WI38 (cell line): ENCODE data around the gene FAM120B.

Source experiments
- H3K4me3 ChIP-seq: 2 replicates; pipeline ENCODE4 v1.5.1; 2011; ENCODE audit warnings: low read depth, mild to moderate bottlenecking, control low read depth, low read length
- CTCF ChIP-seq: IDR thresholded peaks from 2 replicates; pipeline ENCODE4 v1.5.1; 2012; ENCODE audit warnings: low read depth, mild to moderate bottlenecking, control low read depth, low read length

The FAM120B gene

GRCh38 chr6:170268216-170269129 lies 38.1 kb upstream of the FAM120B start:
- TF ChIP-seq CTCF = no peak
- no peak overlapping the region for H3K4me3 ChIP-seq

- H3K4me3 ChIP-seq = no peak overlapping the region
- no peak for TF ChIP-seq CTCF
Measured at GRCh38 chr6:170269151-170269845, 37.3 kb upstream of the FAM120B start.

- no peak for TF ChIP-seq CTCF
- no peak overlapping the region for H3K4me3 ChIP-seq
Measured at GRCh38 chr6:170269846-170270541, 36.6 kb upstream of the FAM120B start.

DNA sequence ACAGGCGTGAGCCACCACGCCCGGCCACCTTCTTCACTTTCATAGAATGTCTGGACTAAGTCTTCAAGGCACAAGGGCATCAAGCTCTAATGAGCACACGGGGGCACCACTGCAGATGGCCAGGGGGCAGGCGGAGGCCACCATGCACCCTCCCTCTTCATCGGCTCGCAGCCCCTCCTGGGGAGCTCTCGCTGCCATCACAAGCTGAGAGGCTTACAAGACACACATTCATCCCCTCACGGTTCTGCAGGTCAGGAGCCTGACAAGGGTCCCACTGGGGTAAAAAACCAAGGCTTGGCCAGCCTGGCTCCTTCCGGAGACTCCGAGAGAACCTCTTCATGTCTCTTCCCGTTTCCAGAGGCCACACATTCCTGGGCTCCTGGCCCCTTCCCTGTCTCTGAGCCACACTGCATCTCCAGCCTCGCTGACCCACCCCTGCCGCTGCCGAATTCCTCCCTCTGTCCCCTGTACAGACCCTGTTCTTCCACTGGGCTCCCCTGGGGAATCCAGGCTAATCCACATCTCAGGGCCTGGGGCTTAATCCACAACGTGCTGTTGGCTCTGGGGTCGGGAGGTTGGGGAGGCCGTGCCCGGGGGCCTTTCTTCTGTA lies 35.5 kb upstream of the FAM120B start:
- TF ChIP-seq CTCF = no peak

DNA sequence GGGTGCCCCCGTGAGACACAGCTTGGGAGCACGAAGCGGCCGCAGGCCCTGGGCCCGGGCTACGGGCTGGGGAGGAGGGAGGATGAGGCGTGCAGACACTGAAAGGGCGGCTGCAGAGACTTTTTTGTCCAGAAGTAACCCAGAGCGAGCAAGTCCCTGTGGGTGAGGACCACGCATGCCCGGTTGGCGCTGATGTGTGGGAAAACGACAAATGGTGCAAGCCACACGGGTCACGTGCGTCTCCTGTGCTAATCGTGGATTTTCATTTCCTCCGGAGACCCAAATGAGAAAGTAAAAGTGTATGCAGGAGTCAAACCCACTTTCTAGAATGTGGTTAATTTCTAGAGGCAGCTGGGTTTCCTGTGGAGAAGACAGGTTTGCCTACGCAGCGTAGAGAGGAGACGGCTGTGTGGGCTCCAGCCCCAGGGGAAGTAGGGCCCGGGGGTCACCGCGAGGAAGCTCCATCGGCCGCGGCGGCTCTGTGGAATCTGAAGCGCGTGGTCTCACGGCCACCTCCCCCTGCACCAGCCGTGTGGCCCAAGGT lies 34.7 kb upstream of the FAM120B start:
- no peak for TF ChIP-seq CTCF
- no peak overlapping the region for H3K4me3 ChIP-seq

More for the DNA sequence above, 35.5 kb upstream of the FAM120B start:
- no peak overlapping the region for H3K4me3 ChIP-seq

DNA sequence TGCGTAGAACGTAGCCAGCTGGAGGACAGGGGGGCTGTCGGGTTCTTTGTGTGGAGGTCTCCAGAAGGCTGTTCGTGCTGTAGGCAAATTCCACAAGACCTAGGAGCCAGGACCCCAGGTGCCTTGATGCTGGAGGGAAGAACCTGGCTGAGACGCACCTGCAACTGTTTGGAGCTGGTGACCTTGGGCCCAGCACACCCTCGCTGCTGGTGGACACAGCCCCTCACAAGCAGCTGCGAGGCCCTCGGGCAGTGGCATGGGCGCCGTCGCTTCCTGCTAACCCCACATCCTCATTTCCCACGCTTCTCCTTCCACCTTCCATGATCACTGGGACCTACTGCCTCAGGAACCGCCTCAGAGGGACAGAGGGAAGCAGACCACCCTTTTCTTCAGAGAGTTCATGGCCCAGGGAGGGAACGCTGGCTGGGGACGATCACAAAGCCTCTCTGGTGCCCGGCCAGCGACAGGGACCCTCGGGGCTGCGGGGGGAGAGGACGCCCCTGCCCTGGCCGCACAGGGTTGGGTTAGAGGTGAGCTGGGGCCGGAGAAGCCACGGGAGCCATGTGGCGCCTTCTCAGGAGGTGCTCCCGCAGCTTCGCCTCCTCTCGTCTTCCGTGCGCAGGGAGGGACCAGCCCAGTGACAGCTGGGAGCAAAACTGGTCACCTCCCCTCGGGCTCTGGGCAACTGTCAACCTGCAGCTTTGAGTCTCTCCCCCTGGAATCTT lies 34.1 kb upstream of the FAM120B start:
- no peak overlapping the region for H3K4me3 ChIP-seq
- no peak for TF ChIP-seq CTCF
